ENCODE results near the gene ATP5PD.

ATP5PD gene

GRCh38 chr17:75046407-75047289 lies at the start of gene ATP5PD, which contains the start of gene KCTD2:
TSS of gene ATP5PD (minus strand) at chr17:75046969. CDS start at chr17:75042650, 4,319 bp downstream.
TSS of gene KCTD2 (plus strand) at chr17:75047225. CDS start at chr17:75047251, 26 bp downstream.
- peak; percentile 93 for DNase-seq

DNA sequence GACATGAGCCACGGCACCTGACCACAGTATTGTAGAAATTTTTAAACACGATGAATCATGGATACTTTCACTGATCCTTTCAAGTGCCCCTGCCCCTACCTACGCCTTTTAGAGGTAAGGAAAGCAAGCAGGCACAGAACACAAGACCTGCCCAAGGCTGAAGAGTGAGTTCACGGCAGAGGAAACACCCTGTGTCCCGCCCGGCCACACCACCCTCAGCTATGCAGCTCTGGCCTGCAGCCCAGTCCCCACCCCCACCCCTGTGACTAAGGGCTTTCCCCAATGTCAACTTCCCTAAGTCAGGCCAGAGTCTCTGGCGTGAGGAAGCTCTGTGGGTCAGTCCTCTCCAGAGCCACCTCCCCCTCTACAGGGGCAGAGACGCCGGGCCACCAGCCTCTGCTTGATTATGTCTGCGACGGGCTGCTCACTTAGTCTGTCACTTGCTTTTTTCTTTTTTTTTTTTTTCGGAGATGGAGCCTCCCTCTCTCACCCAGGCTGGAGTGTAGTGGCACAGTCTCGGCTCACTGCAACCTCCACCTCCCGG lies 49.4 kb upstream of the ATP5PD start:
- no peak for DNase-seq

DNA sequence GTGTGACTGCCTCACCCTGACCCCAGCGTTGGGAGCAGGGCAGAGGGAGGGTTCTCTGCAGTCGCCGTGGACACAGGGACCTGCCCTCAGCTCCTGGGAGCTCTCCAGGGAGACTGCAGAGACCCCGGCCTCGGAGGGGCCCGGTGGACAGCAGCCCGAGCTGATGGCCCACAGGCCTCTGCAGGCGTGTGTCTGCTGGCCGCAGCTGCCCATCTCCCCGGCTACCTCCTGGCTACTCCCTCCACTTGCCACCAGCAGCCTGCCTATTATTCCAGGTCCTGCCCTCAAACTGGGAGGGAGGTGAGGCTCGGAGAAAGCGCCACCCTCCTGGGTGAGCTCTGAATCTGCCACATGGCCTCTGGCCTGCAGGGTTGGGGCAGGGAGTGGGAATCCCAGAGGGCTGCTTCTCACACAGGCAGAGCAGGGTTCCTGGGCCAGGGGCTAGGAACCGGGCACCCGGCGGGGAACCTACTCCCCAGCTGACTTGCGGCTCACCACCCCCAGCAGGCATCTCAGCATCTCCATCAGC lies 48.2 kb upstream of the ATP5PD start:
- DNase-seq: no peak

GRCh38 chr17:75093548-75094158 lies 46.9 kb upstream of the ATP5PD start:
- DNase-seq: no peak

DNA sequence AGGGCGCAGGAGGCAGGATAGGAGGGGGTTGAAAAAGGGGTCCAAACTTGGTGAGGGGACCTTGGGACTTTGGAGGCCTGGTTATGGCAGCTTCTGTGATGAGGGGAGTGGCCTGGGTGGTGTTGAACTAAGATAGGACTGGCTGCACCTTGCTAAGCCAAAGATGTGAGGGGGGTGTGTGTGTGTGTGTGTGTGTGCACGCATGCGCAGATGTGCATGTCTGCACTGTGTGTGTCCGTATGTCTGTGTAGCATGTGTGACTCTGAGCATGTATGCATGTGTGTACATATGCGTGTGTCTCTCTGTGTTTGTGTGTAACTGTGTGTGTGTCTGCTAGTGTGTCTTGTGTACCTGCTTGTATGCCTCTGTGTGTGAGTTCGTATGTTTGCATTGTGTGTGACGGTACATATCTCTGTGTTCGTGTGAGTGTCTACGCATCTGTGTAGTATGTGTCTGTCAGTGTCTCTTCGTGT lies 45.1 kb upstream of the ATP5PD start:
- no peak for DNase-seq

- DNase-seq: no peak
Measured at GRCh38 chr17:75090871-75091854, 44.4 kb upstream of the ATP5PD start.

- no peak for DNase-seq
Measured at GRCh38 chr17:75088465-75089417, 42.0 kb upstream of the ATP5PD start.

DNA sequence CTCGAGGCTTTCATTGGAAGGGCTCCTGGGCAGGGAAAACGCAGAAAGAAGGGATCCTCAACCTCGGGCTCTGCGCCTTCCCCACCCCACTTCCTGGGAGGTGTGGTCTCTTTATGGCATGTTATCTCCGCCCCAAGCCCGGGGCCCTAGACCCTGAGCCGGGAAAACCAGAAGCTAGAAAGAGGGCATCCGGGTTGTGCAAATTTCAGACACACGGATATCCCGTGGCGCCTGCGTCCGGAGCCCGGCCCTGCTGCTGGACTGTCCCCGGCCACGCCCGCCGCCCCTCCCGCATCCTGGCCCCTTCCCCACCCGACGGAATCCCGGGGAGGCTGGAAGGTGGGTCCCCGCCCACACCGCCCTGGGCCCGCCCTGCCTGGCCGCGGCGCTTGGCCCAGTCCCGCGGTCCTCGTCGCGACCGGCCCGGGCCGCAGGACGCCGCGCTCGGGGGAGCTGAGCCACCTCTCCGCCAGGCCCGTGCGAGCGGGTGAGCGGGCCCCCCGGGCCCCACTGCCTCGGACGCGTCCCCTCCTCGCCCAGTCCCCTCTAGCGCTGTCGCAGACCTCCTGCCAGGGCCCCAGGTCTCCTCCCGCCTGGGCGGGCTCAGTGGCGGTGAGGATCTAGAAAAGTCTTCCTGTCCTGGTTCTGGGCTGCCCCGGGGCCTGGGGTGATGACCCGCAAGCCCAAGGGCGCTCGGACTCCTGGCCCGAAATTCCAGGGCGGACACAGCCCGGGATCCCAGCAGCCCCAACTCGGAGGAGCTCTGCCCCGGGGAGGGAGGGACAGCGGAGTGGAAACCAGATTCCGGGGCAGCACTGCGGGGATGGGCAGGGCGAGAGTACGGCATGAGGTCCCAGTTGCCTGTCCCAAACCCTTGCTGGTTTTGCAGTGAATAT lies 41.0 kb upstream of the ATP5PD start, which contains the start of gene SLC16A5:
Gene SLC16A5 (plus strand): TSS at position 397 of the 896 bp plus-strand sequence. CDS start 5,683 bp downstream, outside the sequence.
- peak; percentile 67 for DNase-seq

DNA sequence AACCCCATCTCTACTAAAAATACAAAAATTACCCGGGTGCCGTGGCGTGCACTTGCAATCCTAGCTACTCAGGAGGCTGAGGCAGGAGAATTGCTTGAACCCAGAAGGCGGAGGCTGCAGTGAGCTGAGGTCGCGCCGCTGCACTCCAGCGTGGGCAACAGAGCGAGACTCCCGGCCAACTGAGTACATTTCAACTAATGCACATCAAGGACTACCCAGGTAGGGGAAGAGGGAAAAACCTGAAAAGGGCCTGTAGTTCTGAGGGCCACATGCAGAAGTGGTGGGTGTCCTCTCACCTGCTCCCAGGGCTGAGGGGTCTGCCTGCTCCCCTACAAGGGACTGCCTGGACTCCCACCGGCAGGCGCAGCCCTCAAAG lies 40.4 kb upstream of the ATP5PD start:
- no peak for DNase-seq

DNA sequence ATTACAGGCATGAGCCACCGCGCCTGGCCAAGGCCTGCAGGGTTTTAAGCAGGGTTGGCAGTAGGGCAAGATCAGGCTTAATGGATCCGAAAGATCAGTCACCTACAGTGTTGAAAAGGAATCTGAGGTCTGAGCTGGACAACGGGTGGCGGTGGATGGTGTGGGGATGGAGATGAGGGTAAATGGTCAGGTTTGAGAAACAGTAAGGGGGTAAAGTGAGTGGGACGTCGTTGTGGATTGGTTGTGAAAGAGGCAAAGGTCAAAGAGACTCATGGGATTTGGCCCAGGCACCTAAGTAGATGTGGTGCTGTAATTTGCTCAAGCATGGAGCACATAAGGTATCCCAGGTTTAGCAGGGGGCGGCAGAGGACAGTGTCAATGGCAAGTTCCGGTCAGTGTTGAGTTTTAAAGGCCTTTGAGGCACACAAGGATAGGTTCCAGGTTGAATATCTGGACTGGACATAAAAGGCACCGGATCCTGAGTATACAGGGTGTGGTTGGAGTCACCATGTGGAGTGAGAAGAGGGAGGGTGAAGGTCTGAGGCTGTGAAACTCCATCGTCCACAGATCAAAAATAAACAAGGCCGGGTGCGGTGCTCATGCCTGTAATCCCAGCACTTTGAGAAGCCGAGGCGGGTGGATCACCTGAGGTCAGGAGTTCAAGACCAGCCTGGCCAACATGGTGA lies 39.9 kb upstream of the ATP5PD start:
- no peak for DNase-seq

DNA sequence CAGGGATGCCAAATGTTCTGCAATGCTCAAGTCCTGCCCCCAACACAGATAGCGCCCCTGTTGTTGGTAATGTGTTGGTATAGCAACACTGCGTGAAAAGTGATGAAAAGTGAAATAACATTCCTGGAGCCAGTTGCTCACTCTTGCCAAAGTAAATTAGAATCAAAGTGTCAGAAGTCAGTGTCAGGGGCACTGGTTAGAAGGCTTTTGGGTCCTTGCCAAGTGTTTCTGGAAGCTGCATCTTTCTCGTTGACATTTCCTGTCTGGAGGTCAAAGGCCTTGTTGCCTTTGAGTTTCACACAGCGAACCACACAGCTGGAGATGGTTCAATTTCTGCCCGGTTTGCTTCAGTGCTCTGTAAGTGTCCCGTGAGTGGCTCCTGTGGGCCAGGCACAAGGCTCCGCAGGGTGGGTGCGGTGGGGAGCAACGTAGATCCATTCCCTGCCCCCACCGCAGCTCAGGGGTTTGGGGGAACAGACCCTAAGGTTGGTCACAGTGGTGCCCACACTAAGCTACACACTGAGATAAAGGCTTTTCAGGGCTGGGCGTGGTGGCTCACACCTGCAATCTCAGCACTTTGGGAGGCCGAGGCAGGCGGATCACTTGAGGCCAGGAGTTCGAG lies 37.4 kb upstream of the ATP5PD start:
- DNase-seq: no peak

DNA sequence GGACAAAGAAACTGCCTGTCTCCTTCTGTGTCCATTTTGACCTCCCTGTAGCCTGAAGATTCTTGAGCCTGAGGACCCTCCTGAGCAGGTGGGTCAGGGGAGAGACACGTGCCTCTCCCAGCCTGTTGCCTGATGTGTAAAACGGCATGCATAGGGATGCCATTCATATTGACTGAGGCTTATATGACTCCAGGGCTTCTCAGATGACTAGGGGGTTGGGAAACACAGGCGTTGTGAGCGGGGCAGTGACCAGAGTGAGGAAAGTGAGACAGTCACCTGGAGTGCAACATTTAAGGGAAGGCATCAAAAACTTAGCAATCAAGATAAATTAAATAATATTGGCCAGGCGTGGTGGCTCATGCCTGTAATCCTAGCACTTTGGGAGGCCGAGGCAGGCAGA lies 35.9 kb upstream of the ATP5PD start:
- no peak for DNase-seq

DNA sequence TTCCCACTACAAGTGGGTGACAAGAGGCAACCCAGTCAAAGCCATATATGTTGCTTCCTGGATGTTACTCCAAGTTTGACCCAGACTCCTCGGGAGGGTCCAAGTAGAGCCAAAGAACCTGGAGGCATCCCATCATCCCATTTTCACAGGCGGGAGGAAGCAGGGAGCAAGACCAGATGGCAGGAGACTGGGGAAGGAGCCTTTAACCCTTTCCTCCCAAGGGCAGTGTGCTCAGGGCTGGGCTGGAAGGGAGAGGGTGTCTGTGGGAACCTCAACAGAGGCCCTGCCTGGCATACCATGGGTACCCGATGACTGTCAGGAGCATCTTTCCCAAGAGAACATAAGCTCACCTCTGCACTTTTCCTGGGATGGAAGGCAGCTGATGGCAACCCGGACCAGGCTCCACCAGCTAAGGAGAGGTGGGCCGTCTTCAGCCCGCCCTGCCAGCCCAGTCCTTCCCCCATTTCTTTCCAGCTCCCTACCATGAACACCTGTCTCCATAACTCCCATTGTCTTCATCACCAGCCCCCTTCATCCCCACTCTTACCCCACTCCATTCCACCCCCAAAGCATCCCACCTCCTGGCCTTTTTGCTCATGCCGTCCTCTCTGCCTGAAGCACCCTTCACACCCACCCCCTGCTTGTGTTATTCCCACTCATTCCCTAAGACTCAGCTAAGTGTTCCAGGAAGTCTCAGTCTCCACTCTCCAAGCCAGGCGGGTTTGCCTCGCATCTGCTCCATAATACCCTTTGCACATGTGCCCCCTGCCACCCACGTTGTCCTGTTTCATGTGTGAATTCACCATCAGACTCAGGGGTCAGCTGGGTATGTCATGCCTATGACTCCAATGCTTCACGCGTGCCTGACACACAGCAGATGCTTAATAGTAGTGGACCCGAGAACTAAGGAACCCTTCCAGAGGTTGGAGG lies 35.1 kb upstream of the ATP5PD start:
- no peak for DNase-seq

- no peak for DNase-seq
Measured at GRCh38 chr17:75079023-75079373, 32.2 kb upstream of the ATP5PD start.

GRCh38 chr17:75078284-75079022 lies 31.7 kb upstream of the ATP5PD start:
- no peak for DNase-seq

- peak; percentile 70 for DNase-seq
Measured at GRCh38 chr17:75077496-75078283, 30.9 kb upstream of the ATP5PD start.
